Measurements from ENCODE around the gene NUFIP2.
"Not testable (repeated sequence)": the region's sequence is repeated elsewhere in the genome, so short reads cannot be mapped to it uniquely, and the experiment has no call there.

The NUFIP2 gene

DNA sequence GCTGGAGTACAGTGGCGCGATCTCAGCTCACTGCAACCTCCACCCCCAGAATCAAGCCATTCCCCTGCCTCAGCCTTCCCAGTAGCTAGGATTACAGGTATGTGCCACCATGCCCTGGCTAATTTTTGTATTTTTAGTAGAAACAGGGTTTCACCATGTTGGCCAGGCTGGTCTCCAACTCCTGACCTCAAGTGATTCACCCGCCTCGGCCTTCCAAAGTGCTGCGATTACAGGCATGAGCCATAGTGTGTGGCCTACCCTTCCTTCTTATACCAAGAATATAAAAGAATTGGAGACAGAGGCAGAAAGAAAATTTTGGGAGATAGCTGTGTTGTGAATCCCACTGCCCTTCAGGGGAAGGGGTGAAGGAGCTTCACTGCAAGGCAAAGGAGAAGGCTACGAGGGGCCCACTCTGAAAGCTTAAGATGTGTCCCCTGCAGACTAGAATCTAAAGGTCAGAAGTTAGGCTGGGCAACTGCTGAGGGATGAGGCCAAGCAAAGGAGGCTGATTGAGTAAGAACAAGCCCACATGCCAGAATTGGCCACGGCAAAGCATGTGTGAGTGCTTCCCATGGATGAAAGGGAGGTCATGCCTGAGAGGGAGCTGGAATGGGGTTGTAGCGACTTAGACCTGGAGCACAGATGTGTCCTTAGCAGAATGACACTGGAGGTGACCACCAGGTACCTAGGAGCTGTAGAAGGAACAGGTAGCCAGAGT lies 55.7 kb downstream of the NUFIP2 start:
- no peak overlapping the region for H3K9ac ChIP-seq (ENCODE audit: low read length)
- H3K18ac ChIP-seq (ENCODE audit: low read length), result no peak overlapping the region
- peaks cover 4 to 8% of the 10 kb centered on the region in 2 experiments for H3K4me1 ChIP-seq (ENCODE audit: control insufficient read depth in 1 of 2, insufficient read depth in 2 of 2, low read length in 2 of 2)
- no peak overlapping the region for H3K27ac ChIP-seq (ENCODE audit: low read depth, low read length)
- H4K12ac ChIP-seq (ENCODE audit: low read depth, low read length), result no peak overlapping the region
- no peak overlapping the region for H2AK5ac ChIP-seq (ENCODE audit: low read length)
- H3K14ac ChIP-seq (ENCODE audit: low read length), result no peak overlapping the region
- H4K91ac ChIP-seq (ENCODE audit: low read depth, low read length), result no peak overlapping the region
- no peaks in the 10 kb centered on the region for H3K36me3 ChIP-seq (ENCODE audit: control insufficient read depth in 1 of 2, insufficient read depth in 2 of 2, low read length in 2 of 2)
- H3K4me3 ChIP-seq (ENCODE audit: low read depth, low read length), result no peak overlapping the region
- H2BK12ac ChIP-seq (ENCODE audit: low read length), result no peak overlapping the region
- H4K8ac ChIP-seq (ENCODE audit: low read depth, low read length), result no peak overlapping the region
- WGBS (ENCODE audit: extremely low coverage, insufficient coverage, insufficient read length), result no CpG with 5 or more reads among the region's 8 CpGs
- no peak overlapping the region for H3K4ac ChIP-seq (ENCODE audit: low read depth, low read length)
- H3K27me3 ChIP-seq (ENCODE audit: insufficient read depth, low read length), result no peaks in the 10 kb centered on the region
- no peak overlapping the region for H2BK5ac ChIP-seq (ENCODE audit: low read depth, low read length, poor library complexity)
- peak overlapping the region; percentile 19 for H2BK120ac ChIP-seq (ENCODE audit: insufficient read depth, low read length, poor library complexity)
- no peak overlapping the region for H2AFZ ChIP-seq (ENCODE audit: insufficient read depth, low read length, poor library complexity)
- H3K23ac ChIP-seq (ENCODE audit: low read length), result peak overlapping the region; percentile 17
- H3K79me2 ChIP-seq (ENCODE audit: control insufficient read depth, insufficient read depth, low read length, poor library complexity), result no peaks in the 10 kb centered on the region
- no peak for DNase-seq
- H3K9me3 ChIP-seq (ENCODE audit: insufficient read depth, low read depth, low read length), result peaks cover 2% of the 10 kb centered on the region
- no peak overlapping the region for H3K4me2 ChIP-seq (ENCODE audit: low read length)
- no peaks in the 10 kb centered on the region for H3K79me1 ChIP-seq (ENCODE audit: low read length)

DNA sequence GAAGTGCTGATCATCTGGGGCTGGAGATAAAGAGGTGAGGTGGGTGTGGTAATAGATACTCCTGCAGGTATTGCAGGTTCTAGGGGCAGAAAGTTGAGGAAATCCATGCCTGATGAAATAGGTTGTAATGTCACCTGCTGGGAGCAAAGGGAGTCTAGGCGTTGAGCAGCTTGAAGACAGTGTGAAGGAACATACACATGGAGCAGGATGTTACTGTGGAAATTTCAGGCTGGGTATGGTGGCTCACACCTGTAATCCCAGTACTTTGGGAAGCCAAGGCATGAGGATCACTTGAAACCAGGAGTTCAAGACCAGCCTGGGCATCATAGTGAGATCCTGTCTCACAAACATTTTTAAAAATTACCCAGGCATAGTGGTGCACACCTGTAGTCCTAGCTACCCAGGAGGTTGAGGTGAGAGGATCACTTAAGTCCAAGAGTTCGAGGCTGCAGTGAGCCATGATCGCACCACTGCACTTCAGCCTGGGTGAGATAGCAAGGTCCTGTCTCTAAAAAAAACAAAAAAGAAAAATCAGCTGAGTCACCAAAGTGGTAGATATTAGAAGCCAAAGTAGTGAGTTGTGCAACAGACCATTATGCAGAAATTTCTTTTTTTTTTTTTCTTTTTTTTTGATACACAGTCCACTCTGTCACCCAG lies 56.3 kb downstream of the NUFIP2 start:
- no peak overlapping the region for H2BK12ac ChIP-seq (ENCODE audit: low read length)
- H2AFZ ChIP-seq (ENCODE audit: insufficient read depth, low read length, poor library complexity), result no peak overlapping the region
- H3K27ac ChIP-seq (ENCODE audit: low read depth, low read length), result no peak overlapping the region
- peaks cover 4 to 8% of the 10 kb centered on the region in 2 experiments for H3K4me1 ChIP-seq (ENCODE audit: control insufficient read depth in 1 of 2, insufficient read depth in 2 of 2, low read length in 2 of 2)
- no peak overlapping the region for H2BK120ac ChIP-seq (ENCODE audit: insufficient read depth, low read length, poor library complexity)
- no peak overlapping the region for H2BK5ac ChIP-seq (ENCODE audit: low read depth, low read length, poor library complexity)
- no peaks in the 10 kb centered on the region for H3K79me2 ChIP-seq (ENCODE audit: control insufficient read depth, insufficient read depth, low read length, poor library complexity)
- H3K27me3 ChIP-seq (ENCODE audit: insufficient read depth, low read length), result no peaks in the 10 kb centered on the region
- H3K4me3 ChIP-seq (ENCODE audit: low read depth, low read length), result no peak overlapping the region
- no peak overlapping the region for H3K18ac ChIP-seq (ENCODE audit: low read length)
- peak overlapping the region; percentile 65 for H4K91ac ChIP-seq (ENCODE audit: low read depth, low read length)
- no peak overlapping the region for H3K23ac ChIP-seq (ENCODE audit: low read length)
- H4K12ac ChIP-seq (ENCODE audit: low read depth, low read length), result no peak overlapping the region
- H3K4ac ChIP-seq (ENCODE audit: low read depth, low read length), result no peak overlapping the region
- H3K36me3 ChIP-seq (ENCODE audit: control insufficient read depth in 1 of 2, insufficient read depth in 2 of 2, low read length in 2 of 2), result no peaks in the 10 kb centered on the region
- H3K9me3 ChIP-seq (ENCODE audit: insufficient read depth, low read depth, low read length), result peaks cover 2% of the 10 kb centered on the region
- no CpG with 5 or more reads among the region's 3 CpGs for WGBS (ENCODE audit: extremely low coverage, insufficient coverage, insufficient read length)
- no peaks in the 10 kb centered on the region for H3K79me1 ChIP-seq (ENCODE audit: low read length)
- no peak for DNase-seq
- no peak overlapping the region for H3K4me2 ChIP-seq (ENCODE audit: low read length)
- no peak overlapping the region for H3K14ac ChIP-seq (ENCODE audit: low read length)
- H4K8ac ChIP-seq (ENCODE audit: low read depth, low read length), result no peak overlapping the region
- H3K9ac ChIP-seq (ENCODE audit: low read length), result no peak overlapping the region
- no peak overlapping the region for H2AK5ac ChIP-seq (ENCODE audit: low read length)

DNA sequence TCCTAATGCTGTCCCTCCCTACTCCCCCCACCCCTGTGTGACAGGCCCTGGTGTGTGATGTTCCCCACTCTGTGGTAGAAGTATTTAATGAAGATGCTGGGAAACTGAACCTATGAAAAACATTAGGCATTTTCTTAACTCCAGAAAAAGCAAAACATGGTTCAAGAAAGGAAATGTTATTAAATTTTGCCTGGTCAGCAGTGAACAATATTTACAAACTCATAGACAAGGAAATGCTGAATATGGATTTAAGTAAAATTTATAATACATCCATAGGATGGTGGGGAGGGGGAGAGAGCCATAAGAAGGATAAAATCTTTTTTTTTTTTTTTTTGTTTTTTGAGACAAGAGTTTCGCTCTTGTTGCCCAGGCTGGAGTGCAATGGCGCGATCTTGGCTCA lies 58.0 kb downstream of the NUFIP2 start:
- Histone ChIP-seq H3K27ac (ENCODE audit: low read depth, low read length) (no peak overlapping the region), H4K12ac (ENCODE audit: low read depth, low read length) (no peak overlapping the region)
- WGBS (ENCODE audit: extremely low coverage, insufficient coverage, insufficient read length), result no CpG with 5 or more reads among the region's 3 CpGs

DNA sequence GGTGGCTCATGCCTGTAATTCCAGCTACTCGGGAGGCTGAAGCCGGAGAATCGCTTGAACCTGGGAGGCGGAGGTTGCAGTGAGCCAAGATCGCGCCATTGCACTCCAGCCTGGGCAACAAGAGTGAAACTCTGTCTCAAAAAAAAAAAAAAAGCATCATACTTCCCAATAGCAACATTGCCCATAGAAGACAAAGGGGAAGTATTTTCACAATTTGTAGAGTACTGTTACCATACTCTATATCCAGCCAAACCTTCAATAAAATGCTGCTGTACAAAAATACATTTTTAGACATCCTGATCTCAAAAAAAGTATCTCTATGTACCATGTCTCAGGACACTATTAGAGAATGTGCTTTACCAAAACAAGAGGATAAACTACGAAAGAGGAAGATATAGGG lies 59.0 kb downstream of the NUFIP2 start:
- not testable (repeated sequence) for H3K23ac ChIP-seq (ENCODE audit: low read length); H3K79me1 ChIP-seq (ENCODE audit: low read length); H4K91ac ChIP-seq (ENCODE audit: low read depth, low read length); H2BK120ac ChIP-seq (ENCODE audit: insufficient read depth, low read length, poor library complexity); H2BK5ac ChIP-seq (ENCODE audit: low read depth, low read length, poor library complexity); H3K9ac ChIP-seq (ENCODE audit: low read length); H2BK12ac ChIP-seq (ENCODE audit: low read length); H3K4me2 ChIP-seq (ENCODE audit: low read length); DNase-seq; H3K9me3 ChIP-seq (ENCODE audit: insufficient read depth, low read depth, low read length); H4K8ac ChIP-seq (ENCODE audit: low read depth, low read length); H2AK5ac ChIP-seq (ENCODE audit: low read length); H3K36me3 ChIP-seq (ENCODE audit: control insufficient read depth in 1 of 2, insufficient read depth in 2 of 2, low read length in 2 of 2); H3K18ac ChIP-seq (ENCODE audit: low read length); H3K14ac ChIP-seq (ENCODE audit: low read length); H3K27ac ChIP-seq (ENCODE audit: low read depth, low read length); H2AFZ ChIP-seq (ENCODE audit: insufficient read depth, low read length, poor library complexity); H3K4me1 ChIP-seq (ENCODE audit: control insufficient read depth in 1 of 2, insufficient read depth in 2 of 2, low read length in 2 of 2); H3K79me2 ChIP-seq (ENCODE audit: control insufficient read depth, insufficient read depth, low read length, poor library complexity); H4K12ac ChIP-seq (ENCODE audit: low read depth, low read length); H3K4me3 ChIP-seq (ENCODE audit: low read depth, low read length); H3K27me3 ChIP-seq (ENCODE audit: insufficient read depth, low read length); H3K4ac ChIP-seq (ENCODE audit: low read depth, low read length)
- no CpG with 5 or more reads among the region's 7 CpGs for WGBS (ENCODE audit: extremely low coverage, insufficient coverage, insufficient read length)

More for the DNA sequence above, 58.0 kb downstream of the NUFIP2 start:
- DNase-seq, result no peak
- Histone ChIP-seq H3K79me2 (ENCODE audit: control insufficient read depth, insufficient read depth, low read length, poor library complexity) (no peaks in the 10 kb centered on the region), H3K23ac (ENCODE audit: low read length) (no peak overlapping the region), H3K9ac (ENCODE audit: low read length) (no peak overlapping the region), H2AK5ac (ENCODE audit: low read length) (no peak overlapping the region), H2BK12ac (ENCODE audit: low read length) (no peak overlapping the region), H3K4me1 (ENCODE audit: control insufficient read depth in 1 of 2, insufficient read depth in 2 of 2, low read length in 2 of 2) (peaks cover 0 to 2% of the 10 kb centered on the region in 2 experiments), H3K18ac (ENCODE audit: low read length) (no peak overlapping the region), H3K79me1 (ENCODE audit: low read length) (no peaks in the 10 kb centered on the region), H3K14ac (ENCODE audit: low read length) (no peak overlapping the region), H3K27me3 (ENCODE audit: insufficient read depth, low read length) (no peaks in the 10 kb centered on the region), H4K91ac (ENCODE audit: low read depth, low read length) (no peak overlapping the region), H2BK5ac (ENCODE audit: low read depth, low read length, poor library complexity) (no peak overlapping the region), H2BK120ac (ENCODE audit: insufficient read depth, low read length, poor library complexity) (no peak overlapping the region), H3K36me3 (ENCODE audit: control insufficient read depth in 1 of 2, insufficient read depth in 2 of 2, low read length in 2 of 2) (no peaks in the 10 kb centered on the region), H3K4ac (ENCODE audit: low read depth, low read length) (no peak overlapping the region), H2AFZ (ENCODE audit: insufficient read depth, low read length, poor library complexity) (no peak overlapping the region), H3K4me2 (ENCODE audit: low read length) (no peak overlapping the region), H3K4me3 (ENCODE audit: low read depth, low read length) (no peak overlapping the region), H4K8ac (ENCODE audit: low read depth, low read length) (no peak overlapping the region), H3K9me3 (ENCODE audit: insufficient read depth, low read depth, low read length) (peaks cover 2% of the 10 kb centered on the region)
